Parathyroid adenoma (tissue), 2 donors: ENCODE measurements around the gene CWF19L1.

Experiments used
- H2AFZ ChIP-seq: fragments of 300-600 bp; sonication (generic); one replicate; pipeline ENCODE4 v1.7.0; 2017; ENCODE audit warnings: antibody characterized with exemption, mild to moderate bottlenecking
- H3K27ac ChIP-seq: fragments of 300-600 bp; sonication (generic); one replicate; pipeline ENCODE4 v1.7.0; 2017
- H3K27me3 ChIP-seq: fragments of 300-600 bp; sonication (generic); one replicate; pipeline ENCODE4 v1.7.0; 2017; ENCODE audit warnings: low read length; ENCODE audit not compliant: control insufficient read depth, insufficient read depth
- H3K36me3 ChIP-seq: fragments of 300-600 bp; sonication (generic); one replicate; pipeline ENCODE4 v1.7.0; 2017; ENCODE audit warnings: low read length; ENCODE audit not compliant: control insufficient read depth, insufficient read depth
- H3K4me1 ChIP-seq: fragments of 300-600 bp; sonication (generic); one replicate; pipeline ENCODE4 v1.7.0; 2017; ENCODE audit warnings: control low read depth
- H3K4me2 ChIP-seq: fragments of 300-600 bp; sonication (generic); one replicate; pipeline ENCODE4 v1.7.0; 2017; ENCODE audit warnings: low read length
- H3K4me3 ChIP-seq: fragments of 300-600 bp; sonication (generic); one replicate; pipeline ENCODE4 v1.7.0; 2017; ENCODE audit warnings: low read depth, low read length
- H3K79me2 ChIP-seq: fragments of 300-600 bp; sonication (generic); one replicate; pipeline ENCODE4 v1.7.0; 2017; ENCODE audit warnings: control low read depth
- H3K9ac ChIP-seq: fragments of 300-600 bp; sonication (generic); one replicate; pipeline ENCODE4 v1.7.0; 2017; ENCODE audit warnings: mild to moderate bottlenecking
- H3K9me3 ChIP-seq: fragments of 300-600 bp; sonication (generic); one replicate; pipeline ENCODE4 v1.7.0; 2017; ENCODE audit warnings: low read length; ENCODE audit not compliant: control insufficient read depth
- TF ChIP-seq, protein P1 (sequence below): fragments of 300-600 bp; sonication (generic); IDR thresholded peaks from one replicate; pipeline ENCODE4 v1.7.0; 2017; ENCODE audit warnings: antibody characterized with exemption, mild to moderate bottlenecking
- donor health status: primary hyperparathyroidism.

Gene CWF19L1

DNA sequence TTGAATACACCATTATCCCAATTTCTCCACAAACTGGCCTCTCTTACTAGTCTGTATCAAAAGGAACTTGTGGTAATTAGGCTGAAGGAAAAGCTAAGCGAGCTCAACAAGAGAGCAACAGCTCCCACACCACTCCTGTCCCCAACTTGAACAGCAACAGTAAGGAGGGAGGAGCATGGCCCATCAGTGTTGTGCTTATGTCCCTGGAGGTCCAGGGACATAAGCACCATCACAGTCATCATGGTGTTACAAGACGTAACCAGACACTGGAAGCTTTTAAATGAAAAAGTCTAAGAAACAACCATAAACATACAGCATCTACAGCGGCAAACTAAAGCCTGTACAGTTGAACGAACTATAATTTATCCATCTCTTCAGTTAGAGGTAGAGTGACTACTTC lies 82.6 kb downstream of the CWF19L1 start:
- peak overlapping the region; percentile 74 for H3K27ac ChIP-seq
- no peaks in the 10 kb centered on the region for H3K36me3 ChIP-seq
- H3K27me3 ChIP-seq: no peaks in the 10 kb centered on the region
- H3K9ac ChIP-seq: no peak overlapping the region
- peak overlapping the region; percentile 93 for H2AFZ ChIP-seq
- H3K4me2 ChIP-seq: peak overlapping the region; percentile 66
- H3K9me3 ChIP-seq: no peaks in the 10 kb centered on the region
- H3K4me3 ChIP-seq: peak overlapping the region; percentile 82
- TF ChIP-seq, protein P1, sequence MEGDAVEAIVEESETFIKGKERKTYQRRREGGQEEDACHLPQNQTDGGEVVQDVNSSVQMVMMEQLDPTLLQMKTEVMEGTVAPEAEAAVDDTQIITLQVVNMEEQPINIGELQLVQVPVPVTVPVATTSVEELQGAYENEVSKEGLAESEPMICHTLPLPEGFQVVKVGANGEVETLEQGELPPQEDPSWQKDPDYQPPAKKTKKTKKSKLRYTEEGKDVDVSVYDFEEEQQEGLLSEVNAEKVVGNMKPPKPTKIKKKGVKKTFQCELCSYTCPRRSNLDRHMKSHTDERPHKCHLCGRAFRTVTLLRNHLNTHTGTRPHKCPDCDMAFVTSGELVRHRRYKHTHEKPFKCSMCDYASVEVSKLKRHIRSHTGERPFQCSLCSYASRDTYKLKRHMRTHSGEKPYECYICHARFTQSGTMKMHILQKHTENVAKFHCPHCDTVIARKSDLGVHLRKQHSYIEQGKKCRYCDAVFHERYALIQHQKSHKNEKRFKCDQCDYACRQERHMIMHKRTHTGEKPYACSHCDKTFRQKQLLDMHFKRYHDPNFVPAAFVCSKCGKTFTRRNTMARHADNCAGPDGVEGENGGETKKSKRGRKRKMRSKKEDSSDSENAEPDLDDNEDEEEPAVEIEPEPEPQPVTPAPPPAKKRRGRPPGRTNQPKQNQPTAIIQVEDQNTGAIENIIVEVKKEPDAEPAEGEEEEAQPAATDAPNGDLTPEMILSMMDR: no peak
- peaks cover 10% of the 10 kb centered on the region for H3K79me2 ChIP-seq
- H3K4me1 ChIP-seq: peaks cover 11% of the 10 kb centered on the region

DNA sequence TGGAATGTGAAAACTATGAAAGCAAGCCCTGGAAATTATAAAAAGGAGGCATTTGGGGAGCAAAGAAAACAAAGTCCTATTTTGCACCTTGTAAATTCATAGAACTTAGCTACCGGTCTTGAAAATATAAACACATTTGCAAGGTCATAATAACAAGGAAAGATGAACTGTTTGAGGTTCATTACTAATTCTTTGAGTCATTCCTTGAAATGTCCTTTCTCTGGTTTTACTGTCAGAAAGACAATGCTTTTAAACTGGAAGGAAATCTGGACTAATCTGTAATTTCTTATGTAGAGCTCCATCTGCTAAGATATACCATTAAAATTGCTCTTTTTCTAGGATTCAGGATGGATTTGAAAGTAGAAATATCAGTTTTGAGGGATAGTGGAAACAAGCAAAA lies 83.0 kb downstream of the CWF19L1 start:
- Histone ChIP-seq H3K4me2 (peak overlapping the region; percentile 66), H2AFZ (no peak overlapping the region), H3K79me2 (peaks cover 10% of the 10 kb centered on the region), H3K36me3 (no peaks in the 10 kb centered on the region), H3K4me3 (peak overlapping the region; percentile 82), H3K27ac (no peak overlapping the region), H3K9me3 (no peaks in the 10 kb centered on the region), H3K4me1 (peaks cover 11% of the 10 kb centered on the region), H3K9ac (no peak overlapping the region), H3K27me3 (no peaks in the 10 kb centered on the region)
- TF ChIP-seq, protein P1: no peak

- TF ChIP-seq, protein P1: no peak
- peaks cover 11% of the 10 kb centered on the region for H3K4me1 ChIP-seq
- no peak overlapping the region for H2AFZ ChIP-seq
- no peaks in the 10 kb centered on the region for H3K27me3 ChIP-seq
- H3K9ac ChIP-seq: no peak overlapping the region
- H3K4me2 ChIP-seq: no peak overlapping the region
- no peaks in the 10 kb centered on the region for H3K36me3 ChIP-seq
- no peak overlapping the region for H3K4me3 ChIP-seq
- no peaks in the 10 kb centered on the region for H3K9me3 ChIP-seq
- peaks cover 10% of the 10 kb centered on the region for H3K79me2 ChIP-seq
- no peak overlapping the region for H3K27ac ChIP-seq
These were observed 84.0 kb downstream of the CWF19L1 start for GRCh38 chr10:100183481-100183880.

DNA sequence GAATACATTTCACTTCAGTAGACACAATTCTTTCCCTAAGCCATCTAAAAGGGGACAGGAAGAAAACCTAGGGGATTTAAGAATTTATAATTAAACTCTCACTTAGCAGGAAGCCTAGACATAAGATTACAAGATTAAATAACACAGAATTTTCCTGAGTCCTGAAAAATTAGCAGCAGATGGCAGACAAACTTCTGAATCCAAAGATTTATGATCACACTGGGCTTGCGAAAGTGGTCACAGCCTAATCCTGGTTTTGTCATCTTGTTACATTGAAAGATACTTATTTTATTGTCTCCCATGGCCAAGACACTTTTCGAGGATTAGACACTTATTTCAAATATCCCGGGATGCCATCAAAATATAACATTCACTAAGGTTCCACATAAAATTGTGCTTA lies 84.5 kb downstream of the CWF19L1 start:
- H3K27ac ChIP-seq: no peak overlapping the region
- no peak overlapping the region for H2AFZ ChIP-seq
- H3K36me3 ChIP-seq: no peaks in the 10 kb centered on the region
- H3K4me2 ChIP-seq: no peak overlapping the region
- H3K9ac ChIP-seq: no peak overlapping the region
- H3K9me3 ChIP-seq: no peaks in the 10 kb centered on the region
- no peaks in the 10 kb centered on the region for H3K27me3 ChIP-seq
- H3K79me2 ChIP-seq: peaks cover 10% of the 10 kb centered on the region
- no peak overlapping the region for H3K4me3 ChIP-seq
- H3K4me1 ChIP-seq: peaks cover 11% of the 10 kb centered on the region
- TF ChIP-seq, protein P1: no peak
